HL-60 (cell line): ENCODE data around the gene EIF1AY.

Experiments
- DNase-seq, 2 experiments: peaks; one replicate each; pipeline ENCODE4 v3.0.0-alpha.2; 2010 to 2020; ENCODE audit warnings: low read depth in 1 of 2, low spot score in 1 of 2
- H3K27ac ChIP-seq: fragments of 250-450 bp; sonication (Bioruptor Pico); replicated peaks from 2 replicates; pipeline ENCODE4 v1.5.1; 2020; ENCODE audit warnings: mild to moderate bottlenecking, moderate library complexity
- H3K27me3 ChIP-seq: fragments of 250-450 bp; sonication (Bioruptor Pico); 2 replicates; pipeline ENCODE4 v1.5.1; 2021; ENCODE audit warnings: mild to moderate bottlenecking, moderate library complexity; ENCODE audit not compliant: insufficient read depth, poor library complexity, severe bottlenecking
- H3K4me3 ChIP-seq: replicated peaks from 2 replicates; pipeline ENCODE4 v1.5.1; 2011; ENCODE audit warnings: mild to moderate bottlenecking, control low read depth, low read length; ENCODE audit not compliant: insufficient read depth
- GABPA ChIP-seq: IDR thresholded peaks from 2 replicates; pipeline ENCODE4 v1.6.1; 2012; ENCODE audit warnings: low read depth
- POLR2AphosphoS5 ChIP-seq: IDR thresholded peaks from 2 replicates; pipeline ENCODE4 v1.6.1; 2012; ENCODE audit warnings: low read depth
- SPI1 ChIP-seq: IDR thresholded peaks from 2 replicates; pipeline ENCODE4 v1.6.1; 2012; ENCODE audit warnings: low read depth, mild to moderate bottlenecking, borderline replicate concordance
- TF ChIP-seq, protein P1 (sequence below): IDR thresholded peaks from 2 replicates; pipeline ENCODE4 v1.6.1; 2012; ENCODE audit warnings: low read depth; ENCODE audit not compliant: insufficient replicate concordance
- TF ChIP-seq, protein P2 (sequence below): IDR thresholded peaks from one replicate; pipeline ENCODE4 v1.5.1; 2011; ENCODE audit warnings: low read length, control low read depth, inconsistent platforms; ENCODE audit not compliant: insufficient read depth

The EIF1AY gene

DNA sequence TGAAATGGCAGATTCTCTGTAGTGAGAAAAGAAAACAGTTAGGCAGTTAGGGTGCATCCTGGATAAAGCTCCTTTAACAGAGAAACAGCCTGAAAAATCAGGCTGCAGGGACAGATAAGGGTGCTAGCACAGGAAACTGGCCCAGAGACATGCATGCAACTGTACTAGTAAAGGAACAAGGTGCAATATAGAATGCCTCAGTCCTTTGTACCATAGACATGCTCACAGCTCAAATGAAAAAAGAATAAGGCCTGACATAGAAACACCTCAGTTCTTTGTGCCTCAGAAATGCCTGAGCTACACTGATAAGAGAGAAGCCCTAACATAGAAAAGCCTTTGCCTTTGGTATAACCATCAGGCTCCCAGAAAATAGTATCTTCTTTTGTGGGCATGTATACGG is 37.4 kb upstream of the EIF1AY start:
- H3K4me3 ChIP-seq: no peak overlapping the region
- DNase-seq: no peak
- TF ChIP-seq GABPA: no peak
- TF ChIP-seq, protein P1, sequence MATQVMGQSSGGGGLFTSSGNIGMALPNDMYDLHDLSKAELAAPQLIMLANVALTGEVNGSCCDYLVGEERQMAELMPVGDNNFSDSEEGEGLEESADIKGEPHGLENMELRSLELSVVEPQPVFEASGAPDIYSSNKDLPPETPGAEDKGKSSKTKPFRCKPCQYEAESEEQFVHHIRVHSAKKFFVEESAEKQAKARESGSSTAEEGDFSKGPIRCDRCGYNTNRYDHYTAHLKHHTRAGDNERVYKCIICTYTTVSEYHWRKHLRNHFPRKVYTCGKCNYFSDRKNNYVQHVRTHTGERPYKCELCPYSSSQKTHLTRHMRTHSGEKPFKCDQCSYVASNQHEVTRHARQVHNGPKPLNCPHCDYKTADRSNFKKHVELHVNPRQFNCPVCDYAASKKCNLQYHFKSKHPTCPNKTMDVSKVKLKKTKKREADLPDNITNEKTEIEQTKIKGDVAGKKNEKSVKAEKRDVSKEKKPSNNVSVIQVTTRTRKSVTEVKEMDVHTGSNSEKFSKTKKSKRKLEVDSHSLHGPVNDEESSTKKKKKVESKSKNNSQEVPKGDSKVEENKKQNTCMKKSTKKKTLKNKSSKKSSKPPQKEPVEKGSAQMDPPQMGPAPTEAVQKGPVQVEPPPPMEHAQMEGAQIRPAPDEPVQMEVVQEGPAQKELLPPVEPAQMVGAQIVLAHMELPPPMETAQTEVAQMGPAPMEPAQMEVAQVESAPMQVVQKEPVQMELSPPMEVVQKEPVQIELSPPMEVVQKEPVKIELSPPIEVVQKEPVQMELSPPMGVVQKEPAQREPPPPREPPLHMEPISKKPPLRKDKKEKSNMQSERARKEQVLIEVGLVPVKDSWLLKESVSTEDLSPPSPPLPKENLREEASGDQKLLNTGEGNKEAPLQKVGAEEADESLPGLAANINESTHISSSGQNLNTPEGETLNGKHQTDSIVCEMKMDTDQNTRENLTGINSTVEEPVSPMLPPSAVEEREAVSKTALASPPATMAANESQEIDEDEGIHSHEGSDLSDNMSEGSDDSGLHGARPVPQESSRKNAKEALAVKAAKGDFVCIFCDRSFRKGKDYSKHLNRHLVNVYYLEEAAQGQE: no peak
- no peak for TF ChIP-seq POLR2AphosphoS5
- no peak overlapping the region for H3K27ac ChIP-seq
- no peaks in the 10 kb centered on the region for H3K27me3 ChIP-seq

DNA sequence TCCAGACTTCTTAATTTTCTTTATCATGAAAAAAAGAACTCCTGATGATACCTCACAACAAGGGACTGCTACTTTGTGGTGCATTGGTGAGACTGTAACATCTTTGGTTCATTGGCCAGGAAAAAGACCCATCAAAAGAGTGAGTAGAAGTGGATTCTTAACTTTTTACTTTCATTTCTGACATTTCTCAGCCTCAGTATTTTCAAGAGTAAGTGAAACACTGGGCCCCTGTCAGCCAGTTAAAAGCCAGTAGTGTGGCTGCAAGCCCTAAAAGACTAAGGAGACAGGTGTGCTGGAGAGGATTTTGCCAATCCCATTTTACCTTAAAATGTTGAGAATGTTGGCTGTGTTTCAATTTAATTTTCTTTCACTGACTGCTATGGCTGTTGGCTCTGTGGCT is 36.6 kb upstream of the EIF1AY start:
- no peak for DNase-seq
- H3K4me3 ChIP-seq: no peak overlapping the region
- TF ChIP-seq GABPA (no peak), POLR2AphosphoS5 (no peak), SPI1 (no peak)
- TF ChIP-seq, protein P2, sequence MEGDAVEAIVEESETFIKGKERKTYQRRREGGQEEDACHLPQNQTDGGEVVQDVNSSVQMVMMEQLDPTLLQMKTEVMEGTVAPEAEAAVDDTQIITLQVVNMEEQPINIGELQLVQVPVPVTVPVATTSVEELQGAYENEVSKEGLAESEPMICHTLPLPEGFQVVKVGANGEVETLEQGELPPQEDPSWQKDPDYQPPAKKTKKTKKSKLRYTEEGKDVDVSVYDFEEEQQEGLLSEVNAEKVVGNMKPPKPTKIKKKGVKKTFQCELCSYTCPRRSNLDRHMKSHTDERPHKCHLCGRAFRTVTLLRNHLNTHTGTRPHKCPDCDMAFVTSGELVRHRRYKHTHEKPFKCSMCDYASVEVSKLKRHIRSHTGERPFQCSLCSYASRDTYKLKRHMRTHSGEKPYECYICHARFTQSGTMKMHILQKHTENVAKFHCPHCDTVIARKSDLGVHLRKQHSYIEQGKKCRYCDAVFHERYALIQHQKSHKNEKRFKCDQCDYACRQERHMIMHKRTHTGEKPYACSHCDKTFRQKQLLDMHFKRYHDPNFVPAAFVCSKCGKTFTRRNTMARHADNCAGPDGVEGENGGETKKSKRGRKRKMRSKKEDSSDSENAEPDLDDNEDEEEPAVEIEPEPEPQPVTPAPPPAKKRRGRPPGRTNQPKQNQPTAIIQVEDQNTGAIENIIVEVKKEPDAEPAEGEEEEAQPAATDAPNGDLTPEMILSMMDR: no peak
- TF ChIP-seq, protein P1: no peak
- H3K27me3 ChIP-seq: no peaks in the 10 kb centered on the region
- H3K27ac ChIP-seq: no peak overlapping the region

DNA sequence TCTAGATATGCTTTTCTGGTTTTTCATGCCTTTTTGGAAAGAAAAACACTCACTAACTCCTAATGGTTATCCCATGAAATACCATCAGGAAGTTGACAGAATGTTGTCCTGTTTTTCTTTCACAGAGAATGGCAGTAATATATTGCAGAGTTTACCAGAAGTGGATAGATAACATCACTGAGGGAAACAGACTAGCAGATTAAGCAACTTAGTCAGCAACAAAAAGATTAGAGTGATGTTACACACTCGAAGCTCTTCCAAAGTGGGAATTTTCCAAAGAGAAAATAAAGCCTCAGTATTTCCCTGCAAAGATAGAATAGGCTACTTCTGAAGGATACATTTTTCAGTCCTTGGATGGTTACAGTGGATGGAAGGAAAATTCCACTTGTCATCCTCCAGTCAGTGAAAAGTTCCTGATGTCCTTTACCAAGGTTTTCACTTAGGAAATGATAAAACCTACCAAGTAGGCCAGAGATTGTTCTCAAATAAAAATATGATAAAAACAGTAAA is 31.1 kb upstream of the EIF1AY start:
- no peak for TF ChIP-seq POLR2AphosphoS5
- DNase-seq: no peak
- Histone ChIP-seq H3K27me3 (no peaks in the 10 kb centered on the region), H3K27ac (no peak overlapping the region), H3K4me3 (no peak overlapping the region)

DNA sequence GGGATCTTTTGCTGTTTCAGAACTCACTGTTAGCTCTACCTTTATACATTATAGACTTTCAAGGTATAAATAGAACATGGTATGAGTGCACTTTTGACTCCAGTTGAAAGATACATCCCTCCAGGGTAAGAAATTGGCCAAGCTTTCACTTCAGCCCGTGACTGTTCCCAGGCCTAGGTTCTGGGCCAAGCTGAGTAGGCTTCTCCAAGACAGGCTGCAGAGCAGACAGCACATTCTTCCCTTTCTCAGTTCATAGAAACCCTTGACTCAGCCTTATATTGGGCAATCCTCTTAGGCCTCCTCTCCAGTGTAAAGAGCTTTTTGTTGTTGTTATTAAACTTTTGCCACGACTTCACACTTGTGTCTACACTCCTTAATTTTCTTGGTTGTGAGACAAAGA is 29.5 kb upstream of the EIF1AY start:
- DNase-seq: no peak
- H3K4me3 ChIP-seq: no peak overlapping the region
- TF ChIP-seq, protein P2: no peak
- TF ChIP-seq POLR2AphosphoS5: no peak
- no peak for TF ChIP-seq GABPA
- no peak for TF ChIP-seq SPI1
- TF ChIP-seq, protein P1: no peak
- H3K27me3 ChIP-seq: no peaks in the 10 kb centered on the region
- no peak overlapping the region for H3K27ac ChIP-seq
